ENCODE results near the gene YIPF1. TPM values are rescaled to one million over a fixed set of nuclear protein-coding genes. Genes with fewer than 3 reads are reported as not detected.
A peak's percentile ranks its signal among the peaks of the same experiment; 100 is the strongest.

Gene YIPF1
- 39.3 TPM for total RNA-seq (ENCODE audit: unreplicated experiment)
- long read RNA-seq, transcript YIPF1-203 (11 exons, 1,602 nt), result major isoform, 15 of 46 reads
- long read RNA-seq, transcript YIPF1-201 (11 exons, 1,858 nt), result minor isoform, 5 of 46 reads
- long read RNA-seq, partial matches to known transcripts, result 2 of 46 reads
- long read RNA-seq, other reads (novel, unspliced or antisense), result 24 of 46 reads

DNA sequence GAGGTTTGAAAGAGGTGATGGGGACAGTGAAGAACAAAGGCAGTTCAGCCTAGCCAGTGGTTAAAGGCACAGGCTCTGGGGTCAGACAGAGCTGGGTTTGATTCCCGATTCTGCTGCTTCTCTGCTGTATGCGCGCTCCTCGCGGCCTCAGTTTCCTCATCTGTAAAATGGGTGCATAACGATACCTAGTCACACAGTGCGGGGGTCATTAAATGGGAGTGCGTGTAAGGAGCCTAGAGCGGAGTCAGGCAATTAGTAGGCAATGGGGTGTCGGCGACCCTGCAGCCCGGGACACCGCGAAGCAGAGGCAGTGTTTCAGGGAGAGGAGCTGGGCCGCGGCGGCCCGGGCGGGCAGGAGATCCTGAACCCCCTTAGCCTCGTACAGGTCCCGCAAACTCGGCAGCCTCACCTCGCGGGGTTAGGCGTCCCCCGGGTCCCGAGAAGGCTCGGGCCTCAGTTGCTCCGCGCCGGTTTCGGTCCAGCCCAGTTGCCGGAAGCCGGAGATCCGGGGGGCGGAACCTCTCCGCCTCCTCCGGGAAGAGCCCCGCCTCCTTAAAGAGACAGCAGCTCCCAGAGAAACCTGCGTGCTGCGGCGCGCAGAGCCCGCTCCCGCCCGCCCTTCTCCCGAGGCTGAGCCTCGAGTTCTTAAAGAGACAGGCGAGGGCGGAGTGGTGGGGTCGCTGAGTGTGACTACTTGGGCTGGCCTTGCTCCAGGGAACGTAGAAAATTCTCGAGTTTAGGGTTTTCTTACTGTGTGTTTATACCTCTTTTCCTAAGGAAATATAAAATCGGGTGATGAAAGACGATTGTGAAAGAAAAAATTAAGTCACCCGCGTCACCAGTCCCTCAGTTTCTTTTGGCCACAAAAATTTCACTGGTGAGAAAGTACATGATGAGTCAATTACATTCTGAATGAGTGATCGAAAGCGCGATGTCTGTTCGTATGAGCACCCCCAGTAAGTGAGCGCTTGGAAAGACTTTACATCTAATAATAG is at the start of gene YIPF1:
TSS of gene YIPF1 (minus strand) at position 494 of the 995 bp plus-strand sequence. CDS start 860 bp downstream, outside the sequence.
- H3K27ac Mint-ChIP-seq (ENCODE audit: unreplicated experiment), result peak within 1 kb of the TSS; percentile 78
- peak within 1 kb of the TSS; percentile 97 for H3K4me3 Mint-ChIP-seq (ENCODE audit: unreplicated experiment)
- H3K27me3 Mint-ChIP-seq (ENCODE audit: unreplicated experiment), result no peaks in the 10 kb centered on the region
- DNase-seq, result peak; percentile 87
- peaks cover 3% of the 10 kb centered on the region for H3K9me3 Mint-ChIP-seq (ENCODE audit: unreplicated experiment)
- TF ChIP-seq, protein P1, sequence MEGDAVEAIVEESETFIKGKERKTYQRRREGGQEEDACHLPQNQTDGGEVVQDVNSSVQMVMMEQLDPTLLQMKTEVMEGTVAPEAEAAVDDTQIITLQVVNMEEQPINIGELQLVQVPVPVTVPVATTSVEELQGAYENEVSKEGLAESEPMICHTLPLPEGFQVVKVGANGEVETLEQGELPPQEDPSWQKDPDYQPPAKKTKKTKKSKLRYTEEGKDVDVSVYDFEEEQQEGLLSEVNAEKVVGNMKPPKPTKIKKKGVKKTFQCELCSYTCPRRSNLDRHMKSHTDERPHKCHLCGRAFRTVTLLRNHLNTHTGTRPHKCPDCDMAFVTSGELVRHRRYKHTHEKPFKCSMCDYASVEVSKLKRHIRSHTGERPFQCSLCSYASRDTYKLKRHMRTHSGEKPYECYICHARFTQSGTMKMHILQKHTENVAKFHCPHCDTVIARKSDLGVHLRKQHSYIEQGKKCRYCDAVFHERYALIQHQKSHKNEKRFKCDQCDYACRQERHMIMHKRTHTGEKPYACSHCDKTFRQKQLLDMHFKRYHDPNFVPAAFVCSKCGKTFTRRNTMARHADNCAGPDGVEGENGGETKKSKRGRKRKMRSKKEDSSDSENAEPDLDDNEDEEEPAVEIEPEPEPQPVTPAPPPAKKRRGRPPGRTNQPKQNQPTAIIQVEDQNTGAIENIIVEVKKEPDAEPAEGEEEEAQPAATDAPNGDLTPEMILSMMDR (IDR thresholded peaks at IDR 0.05; ENCODE audit: partially characterized antibody, unreplicated experiment), result no peak
- no peaks in the 10 kb centered on the region for H3K36me3 Mint-ChIP-seq (ENCODE audit: unreplicated experiment)
- H3K4me1 Mint-ChIP-seq (ENCODE audit: low read depth, unreplicated experiment), result peaks cover 3% of the 10 kb centered on the region

DNA sequence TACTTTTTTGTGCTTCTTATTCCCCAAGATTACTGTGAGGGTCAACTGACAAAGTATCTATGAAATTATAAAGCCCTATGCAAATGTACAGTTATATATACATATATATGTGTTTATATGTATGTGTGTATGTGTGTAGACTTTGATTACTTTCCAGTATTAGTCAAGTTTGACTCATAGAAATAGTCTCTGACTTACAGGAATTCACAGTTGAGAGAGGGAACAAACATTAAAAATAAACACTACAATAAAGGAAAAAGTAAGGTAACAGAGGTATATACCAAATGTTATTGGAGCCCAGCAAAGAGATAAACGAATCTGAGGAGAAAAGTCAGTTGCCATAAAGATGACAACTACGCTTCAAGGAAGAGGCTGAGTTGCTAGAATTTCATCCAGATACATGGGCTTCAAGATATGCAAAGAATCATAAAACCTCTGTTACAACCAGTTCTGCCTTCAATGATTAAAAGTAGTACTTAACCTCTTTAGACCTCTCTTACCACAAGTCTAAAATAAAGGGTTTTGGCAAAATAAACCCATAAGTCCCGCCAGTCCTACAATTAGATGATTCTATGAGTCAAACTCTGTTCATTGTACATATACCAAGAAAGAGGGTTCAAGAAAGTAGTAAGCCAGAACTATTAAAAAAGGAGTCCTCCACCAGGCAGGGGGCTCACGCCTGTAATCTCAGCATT is 48.7 kb upstream of the YIPF1 start:
- TF ChIP-seq, protein P1 (IDR thresholded peaks at IDR 0.05; ENCODE audit: partially characterized antibody, unreplicated experiment), result no peak
- no peaks in the 10 kb centered on the region for H3K27me3 Mint-ChIP-seq (ENCODE audit: unreplicated experiment)
- H3K9me3 Mint-ChIP-seq (ENCODE audit: unreplicated experiment), result no peaks in the 10 kb centered on the region
- H3K36me3 Mint-ChIP-seq (ENCODE audit: unreplicated experiment), result peaks cover 6% of the 10 kb centered on the region
- peaks cover 2% of the 10 kb centered on the region for H3K4me1 Mint-ChIP-seq (ENCODE audit: low read depth, unreplicated experiment)
- H3K4me3 Mint-ChIP-seq (ENCODE audit: unreplicated experiment), result no peak overlapping the region
- DNase-seq, result no peak
- H3K27ac Mint-ChIP-seq (ENCODE audit: unreplicated experiment), result no peak overlapping the region

DNA sequence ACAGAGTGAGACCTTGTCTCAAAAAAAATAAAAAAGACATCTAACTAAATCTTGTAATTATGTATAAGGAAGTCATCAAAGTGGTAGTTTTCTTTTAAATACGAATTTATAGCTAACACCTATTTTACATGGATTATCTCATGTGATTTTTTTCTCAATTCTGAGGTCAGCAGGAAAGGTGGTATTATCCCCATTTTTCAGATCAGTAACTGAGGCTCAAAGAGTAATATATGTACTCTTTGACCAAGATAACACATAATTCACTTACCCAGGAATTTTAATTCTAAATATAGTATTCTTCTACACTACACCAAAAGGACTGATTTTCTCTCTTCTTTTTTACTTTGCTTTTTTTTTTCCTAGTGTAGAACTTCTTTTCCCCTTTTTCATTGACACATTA is 46.8 kb upstream of the YIPF1 start:
- no peak overlapping the region for H3K27ac Mint-ChIP-seq (ENCODE audit: unreplicated experiment)
- H3K4me3 Mint-ChIP-seq (ENCODE audit: unreplicated experiment), result no peak overlapping the region
- TF ChIP-seq, protein P1 (IDR thresholded peaks at IDR 0.05; ENCODE audit: partially characterized antibody, unreplicated experiment), result no peak
- H3K9me3 Mint-ChIP-seq (ENCODE audit: unreplicated experiment), result no peaks in the 10 kb centered on the region
- H3K27me3 Mint-ChIP-seq (ENCODE audit: unreplicated experiment), result no peaks in the 10 kb centered on the region
- no peak for DNase-seq
- peaks cover 2% of the 10 kb centered on the region for H3K4me1 Mint-ChIP-seq (ENCODE audit: low read depth, unreplicated experiment)
- H3K36me3 Mint-ChIP-seq (ENCODE audit: unreplicated experiment), result peaks cover 7% of the 10 kb centered on the region

DNA sequence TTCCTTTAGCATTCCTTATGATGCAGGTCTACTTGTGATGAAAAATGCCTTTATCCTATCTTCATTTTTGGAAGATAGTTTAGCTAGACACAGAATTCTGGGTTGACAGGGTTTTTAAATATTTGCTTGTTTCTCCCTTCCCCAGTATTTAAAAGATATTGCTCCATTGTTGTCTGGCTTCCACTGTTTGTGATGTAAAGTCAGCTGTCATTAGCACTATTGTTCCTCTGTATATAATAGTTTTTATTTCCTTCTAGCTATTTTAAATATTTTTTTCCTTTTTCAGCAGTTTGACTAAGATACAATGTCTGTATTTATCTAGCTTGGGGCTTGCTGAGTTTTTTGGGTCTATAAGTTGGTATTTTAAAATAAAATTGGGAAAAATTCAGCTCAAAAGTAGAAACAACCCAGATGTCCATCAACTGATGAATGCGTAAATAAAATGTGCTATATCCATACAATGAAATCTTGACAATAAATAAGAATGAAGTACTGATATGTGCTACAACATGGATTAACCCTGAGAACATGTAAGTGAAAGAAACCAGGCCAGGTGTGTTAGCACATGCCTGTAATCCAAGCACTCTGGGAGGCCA is 44.7 kb upstream of the YIPF1 start:
- Mint-ChIP-seq H3K4me3 (ENCODE audit: unreplicated experiment) (no peak overlapping the region), H3K36me3 (ENCODE audit: unreplicated experiment) (peaks cover 7% of the 10 kb centered on the region), H3K9me3 (ENCODE audit: unreplicated experiment) (peaks cover 1% of the 10 kb centered on the region), H3K27ac (ENCODE audit: unreplicated experiment) (no peak overlapping the region), H3K4me1 (ENCODE audit: low read depth, unreplicated experiment) (no peaks in the 10 kb centered on the region), H3K27me3 (ENCODE audit: unreplicated experiment) (no peaks in the 10 kb centered on the region)
- TF ChIP-seq, protein P1 (IDR thresholded peaks at IDR 0.05; ENCODE audit: partially characterized antibody, unreplicated experiment), result no peak
- no peak for DNase-seq

All from glutamatergic neuron (in vitro differentiated cells).